HG02763 (cell line): ENCODE results near the gene CCDC78.
A peak's percentile ranks its signal among the peaks of the same experiment; 100 is the strongest.

Experiments
- ATAC-seq: cut with Tn5 transposase; IDR thresholded peaks from one replicate; pipeline ENCODE4 v1.9.1; 2021; ENCODE audit warnings: mild to moderate bottlenecking, moderate library complexity; ENCODE audit not compliant: unreplicated experiment

CCDC78 gene

DNA sequence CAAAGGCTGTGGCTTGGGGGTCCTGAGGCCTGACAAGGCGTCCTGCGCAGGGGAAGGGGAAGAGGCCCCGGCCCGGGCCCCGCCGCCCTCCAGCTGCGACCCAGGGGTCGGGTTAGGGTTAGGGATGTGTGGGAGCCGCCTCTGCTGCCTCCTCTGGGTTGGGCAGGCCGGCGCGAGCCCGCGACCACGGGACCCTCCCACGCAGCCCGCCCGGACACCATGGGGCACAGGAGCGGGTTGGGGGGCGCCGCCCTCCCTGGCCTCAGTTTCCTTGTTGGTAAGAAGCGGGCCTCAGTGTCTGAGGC, 14.2 kb upstream of the CCDC78 start:
- ATAC-seq, result peak; percentile 2

DNA sequence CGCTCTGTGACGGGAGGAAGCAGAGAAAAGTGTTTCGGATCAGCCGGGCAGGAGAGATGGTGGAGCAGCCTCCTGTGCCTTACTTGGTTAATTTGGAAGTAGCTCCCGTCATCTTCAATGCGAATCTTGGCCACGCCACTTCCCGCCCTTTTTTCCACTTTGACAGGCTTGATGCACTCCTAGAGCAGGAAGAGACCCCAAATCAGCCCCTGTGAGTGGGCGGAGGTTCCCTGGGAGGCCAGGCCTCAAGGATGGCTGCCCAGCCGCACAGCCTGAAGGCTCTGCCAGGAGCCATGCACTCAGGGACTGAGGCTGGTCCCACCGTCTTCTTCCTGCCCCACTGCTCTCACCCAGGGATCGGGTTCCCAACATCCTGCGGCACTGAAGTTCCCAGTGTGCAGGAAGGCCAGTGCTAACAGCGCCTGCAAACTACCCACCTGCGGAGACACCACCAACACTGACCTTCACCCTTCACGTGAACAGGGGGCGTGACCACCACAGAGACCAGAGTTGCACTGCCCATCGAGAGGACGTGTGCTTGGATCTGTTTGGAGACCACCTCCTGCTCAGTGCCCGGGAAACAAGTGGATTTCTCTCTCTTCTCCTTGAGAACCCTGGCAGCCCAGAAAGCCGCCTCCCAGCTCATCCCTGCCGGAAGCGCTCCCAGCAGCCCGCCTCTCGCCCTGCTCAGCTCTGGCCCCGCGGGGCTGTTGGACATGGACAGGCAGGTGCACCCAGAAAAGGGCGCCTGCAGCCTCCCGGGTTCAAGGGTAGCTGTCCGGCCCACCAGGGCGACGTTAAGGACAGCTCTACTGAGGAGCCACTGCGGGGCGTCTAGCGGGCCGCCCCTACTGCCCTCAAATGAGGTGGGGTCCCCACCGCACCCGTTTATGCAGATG, 13.6 kb upstream of the CCDC78 start:
- no peak for ATAC-seq

DNA sequence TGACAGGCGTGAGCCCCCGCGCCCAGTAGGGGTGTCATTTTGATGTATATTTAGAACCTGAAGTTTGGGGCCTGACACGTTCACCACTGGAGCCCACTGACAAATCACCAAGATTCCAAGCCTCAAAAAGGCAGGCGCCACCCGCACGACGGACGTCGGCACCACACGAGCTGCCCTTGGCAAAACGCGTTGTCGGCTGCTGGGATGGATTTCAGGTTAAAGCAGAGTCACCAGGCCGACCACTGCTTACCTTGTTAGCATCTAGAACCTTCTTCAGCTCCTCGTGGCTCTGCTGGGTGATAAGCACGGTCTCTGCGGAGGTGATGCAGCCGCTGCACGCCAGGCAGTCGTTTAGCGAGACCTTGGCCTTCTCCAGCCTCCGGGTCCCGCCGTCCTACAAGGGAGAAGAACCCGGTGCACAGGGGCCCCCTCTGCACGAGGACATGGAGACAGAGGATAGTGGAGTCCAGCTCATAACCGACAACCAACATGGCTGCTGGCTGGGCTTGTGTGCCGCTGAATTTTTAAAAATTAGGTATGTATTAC, 10.8 kb upstream of the CCDC78 start:
- ATAC-seq, result no peak

DNA sequence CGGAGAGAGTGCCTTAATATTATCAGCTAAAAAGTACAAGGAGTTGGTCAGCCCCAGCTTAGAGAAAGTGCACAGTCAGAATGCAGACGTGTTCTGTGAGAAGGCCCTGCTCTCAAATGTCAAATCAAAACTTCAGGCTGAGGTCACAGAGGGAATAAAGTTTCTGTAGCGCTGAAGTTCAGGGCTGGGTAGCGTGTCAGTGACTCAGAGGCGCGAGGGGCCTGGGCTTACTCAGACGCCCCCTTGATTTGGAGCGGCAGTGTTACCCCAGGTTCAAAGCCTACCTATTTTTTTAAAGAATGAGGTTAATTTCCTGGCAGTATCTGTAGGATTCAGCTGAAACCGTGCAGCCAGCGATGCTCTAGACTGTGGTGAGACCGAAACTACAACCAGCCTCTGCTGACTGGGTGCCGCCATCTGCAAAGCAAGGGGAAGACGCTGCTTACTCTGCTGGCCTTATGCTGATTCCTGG, 9.8 kb upstream of the CCDC78 start:
- ATAC-seq, result no peak

DNA sequence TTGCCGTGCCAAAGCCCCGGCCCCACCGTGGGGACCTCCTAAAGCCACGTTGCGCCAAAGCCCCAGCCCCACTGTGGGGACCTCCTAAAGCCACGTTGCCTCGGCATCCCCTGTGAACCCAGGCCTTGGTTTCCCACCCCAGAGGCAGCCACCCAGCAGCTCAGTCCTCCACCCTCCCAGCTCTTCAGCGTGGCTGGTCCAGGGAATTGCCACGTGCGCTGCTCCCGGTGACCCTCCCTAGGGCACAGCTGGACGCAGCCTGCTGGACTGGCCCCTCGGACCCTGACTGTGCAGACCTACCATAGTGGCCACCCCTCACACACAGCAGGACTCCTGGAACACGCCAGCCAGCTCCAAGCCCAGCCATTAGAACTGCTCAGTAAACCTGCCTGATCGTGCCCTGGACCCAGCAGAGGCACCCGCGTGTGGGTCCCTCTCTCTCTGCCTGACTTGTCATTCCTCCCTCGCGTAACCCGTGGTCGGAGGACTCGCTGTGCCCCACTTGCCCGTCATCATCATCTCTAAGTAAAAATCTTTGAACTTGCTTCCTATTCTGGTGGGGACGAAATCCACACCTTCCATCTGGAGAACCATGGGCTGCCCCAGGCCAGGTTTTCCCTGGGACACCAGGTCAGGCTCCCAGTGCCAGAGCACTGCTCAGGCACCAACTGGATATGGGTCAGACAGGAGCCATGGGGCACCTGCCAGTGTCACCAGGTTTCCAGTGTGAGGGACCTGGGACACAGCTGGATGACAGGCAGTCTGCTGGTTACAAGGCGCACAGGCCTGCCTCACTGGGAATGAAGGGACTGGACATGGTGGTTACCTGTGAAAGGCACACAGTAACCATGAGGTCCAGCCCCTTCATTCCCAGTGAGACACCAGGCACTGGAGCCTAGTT, 9.0 kb upstream of the CCDC78 start:
- no peak for ATAC-seq

DNA sequence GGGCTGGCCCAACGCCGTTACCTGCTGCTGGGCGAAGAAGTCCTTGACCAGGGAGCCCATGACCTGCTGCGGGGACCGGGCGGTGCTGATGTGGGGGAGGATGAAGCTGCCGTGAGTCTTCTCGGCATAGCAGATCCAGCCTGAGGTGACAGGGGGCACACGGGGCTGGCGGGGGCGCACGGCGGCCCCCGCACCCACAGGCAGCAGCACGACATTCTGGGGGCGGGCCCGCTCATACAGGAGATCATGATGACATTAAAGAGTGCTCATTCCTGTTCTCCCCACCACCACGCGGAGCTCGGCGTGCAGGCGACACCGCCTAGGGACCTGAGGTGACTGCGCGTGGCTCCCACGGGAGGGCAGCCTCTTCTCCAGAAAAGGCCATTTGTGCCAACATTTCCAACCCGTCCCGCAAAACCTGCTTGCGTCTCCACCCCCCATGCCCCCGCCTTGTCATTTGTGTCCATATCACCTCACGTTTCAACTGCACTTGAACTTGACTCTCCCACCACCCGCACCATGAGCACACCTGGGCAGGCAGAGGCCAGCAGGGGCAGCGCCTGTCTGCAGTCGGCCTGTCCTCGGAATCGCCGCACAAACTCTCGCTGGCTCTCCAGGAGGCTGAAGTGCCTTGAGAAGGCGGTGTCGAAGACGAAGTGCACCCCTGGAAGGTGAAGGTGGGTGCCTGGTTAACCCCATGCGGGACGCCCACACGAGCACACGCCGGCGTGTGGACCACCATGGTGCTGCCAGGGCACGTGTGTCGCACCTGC, 8.2 kb upstream of the CCDC78 start:
- no peak for ATAC-seq

DNA sequence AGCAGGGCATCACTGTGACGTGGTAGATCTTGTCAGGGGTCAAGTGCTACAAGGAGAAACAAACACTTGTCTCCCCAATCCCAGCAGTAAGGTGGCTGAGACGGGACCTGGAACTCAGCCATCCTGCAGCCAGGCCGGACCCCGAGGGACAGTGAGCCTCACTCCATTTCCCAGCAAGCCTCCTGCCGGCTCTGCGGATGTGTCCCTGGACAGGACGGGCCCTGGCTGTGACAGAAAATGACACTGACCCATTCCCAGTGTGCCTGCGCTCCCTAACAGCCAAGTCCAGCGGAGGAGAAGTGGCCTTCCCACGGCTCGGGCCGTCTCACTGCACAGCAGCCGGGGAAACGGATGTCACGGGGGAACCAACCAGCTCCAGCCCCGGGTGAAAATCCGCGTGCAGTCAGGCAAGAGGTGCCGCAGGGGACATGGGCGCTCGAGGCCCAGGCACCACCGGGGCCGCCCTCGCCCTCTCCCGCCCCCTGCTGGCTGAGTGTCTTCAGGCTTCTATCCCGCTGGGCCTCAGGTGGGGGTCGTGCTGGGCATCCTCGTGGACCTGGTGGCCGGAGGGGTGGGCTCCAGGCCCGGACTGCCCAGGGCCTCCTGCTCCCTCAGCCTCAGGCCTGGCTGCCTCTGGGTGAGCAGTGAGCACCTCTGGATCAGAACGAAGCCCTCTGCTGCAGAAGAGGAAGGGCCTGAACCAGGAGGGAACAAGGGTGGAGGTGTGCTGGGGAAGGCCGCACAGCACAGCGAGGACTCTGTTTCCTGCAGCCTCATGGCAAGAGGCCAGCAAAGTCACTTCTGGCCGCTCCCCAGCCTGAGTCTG, 7.4 kb upstream of the CCDC78 start:
- ATAC-seq, result no peak

- ATAC-seq, result no peak
Observed at GRCh38 chr16:732936-733335, 6.7 kb upstream of the CCDC78 start.

DNA sequence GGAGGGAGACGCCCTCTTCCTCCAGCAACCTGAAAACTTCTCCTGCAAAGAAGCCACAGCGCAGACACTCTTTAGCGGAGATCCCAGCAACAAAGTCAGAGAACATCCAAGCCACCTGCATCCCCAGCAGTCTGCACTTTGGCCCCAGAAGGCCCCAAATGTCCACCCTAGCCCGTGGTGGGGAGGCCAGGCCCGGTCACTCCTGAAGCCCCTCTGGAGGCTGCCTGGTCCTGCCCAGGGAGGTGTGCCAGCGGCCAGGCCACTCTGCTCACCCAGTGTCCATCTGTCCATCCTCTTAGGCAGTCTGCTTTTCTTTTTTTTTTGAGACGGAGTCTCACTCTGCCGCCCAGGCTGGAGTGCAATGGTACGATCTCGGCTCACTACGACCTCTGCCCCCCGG, 6.1 kb upstream of the CCDC78 start:
- no peak for ATAC-seq

GRCh38 chr16:730666-731509, 4.6 kb upstream of the CCDC78 start:
- ATAC-seq, result no peak

DNA sequence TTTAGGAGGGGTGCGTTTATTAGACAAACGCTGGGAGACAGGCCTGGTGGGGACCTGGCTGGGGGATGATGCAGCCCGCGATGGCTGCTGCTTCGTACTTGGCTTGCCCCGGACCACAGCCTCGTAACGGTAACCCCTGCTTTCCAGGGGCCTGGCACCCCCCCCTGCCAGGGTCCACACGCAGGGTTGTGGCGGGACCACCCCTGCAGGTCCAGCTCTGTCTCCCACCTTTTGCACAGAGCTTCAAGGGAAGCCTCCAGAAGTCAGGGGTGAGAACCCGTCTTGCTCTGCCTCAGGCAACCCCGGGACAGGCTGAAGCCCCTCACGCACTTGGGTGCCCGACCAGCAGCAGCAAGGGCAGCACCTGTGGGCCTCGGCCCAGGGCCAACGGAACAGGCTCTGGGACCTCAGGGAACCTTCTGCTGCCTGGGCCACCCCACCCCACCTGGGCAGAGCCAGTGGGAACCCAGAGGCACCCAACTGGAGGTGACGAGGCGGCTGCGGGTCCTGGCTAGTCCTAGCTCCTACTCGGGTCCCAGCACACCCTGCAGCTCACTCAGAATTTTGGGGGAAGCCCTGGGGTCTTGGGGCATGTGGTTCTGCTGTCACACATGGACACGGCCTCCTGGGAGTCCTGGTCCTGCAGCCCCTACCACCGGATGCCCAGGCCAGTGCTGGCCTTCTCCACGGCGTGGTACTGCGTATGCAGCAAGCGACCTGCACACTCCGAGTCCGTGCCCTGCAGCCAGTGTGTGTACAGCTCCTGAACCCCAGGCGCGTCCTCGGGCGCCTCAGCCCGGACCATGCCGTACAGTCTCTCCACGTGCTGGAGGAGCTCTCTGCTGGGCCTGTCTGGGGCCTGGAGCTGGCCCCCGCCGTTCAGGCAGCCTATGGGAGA, 3.8 kb upstream of the CCDC78 start:
- ATAC-seq, result no peak

DNA sequence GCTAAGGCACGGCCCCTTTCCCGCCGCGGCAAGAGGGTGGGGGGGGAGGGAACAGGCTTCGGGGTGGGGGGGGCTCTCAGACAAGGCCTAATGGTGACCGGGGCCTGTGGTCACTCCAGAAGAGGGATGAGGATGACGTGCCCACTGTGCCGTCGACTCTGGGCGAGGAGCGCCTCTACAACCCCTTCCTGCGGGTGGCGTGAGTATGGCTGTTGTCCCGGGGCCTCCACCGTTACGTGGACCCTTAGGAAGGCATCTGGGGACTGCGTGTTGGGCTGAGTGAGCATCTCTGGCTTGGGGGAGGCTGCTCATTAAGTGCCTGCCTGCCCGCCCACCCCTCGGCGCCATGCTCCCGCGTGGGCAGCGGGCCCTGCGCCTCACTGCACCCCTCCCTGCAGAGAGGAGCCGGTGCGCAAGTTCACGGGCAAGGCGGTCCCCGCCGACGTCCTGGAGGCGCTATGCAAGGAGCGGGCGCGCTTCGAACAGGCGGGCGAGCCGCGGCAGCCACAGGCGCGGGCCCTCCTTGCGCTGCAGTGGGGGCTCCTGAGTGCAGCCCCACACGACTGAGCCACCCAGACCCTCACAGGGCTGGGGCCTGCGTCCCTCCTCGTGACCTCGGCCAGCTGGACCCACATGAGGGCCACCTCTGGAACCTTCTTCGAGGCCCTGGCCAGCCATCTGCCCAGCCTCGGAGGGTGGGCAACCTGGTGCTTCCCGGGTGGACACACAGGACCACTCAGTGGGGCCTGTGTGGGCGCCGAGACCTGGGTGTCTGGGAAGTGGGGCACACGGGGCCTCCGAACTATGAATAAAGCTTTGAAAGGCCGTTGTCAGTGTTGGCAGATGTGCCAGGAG, 2.9 kb upstream of the CCDC78 start:
- no peak for ATAC-seq

- ATAC-seq, result no peak
Observed at GRCh38 chr16:728131-728889, 2.1 kb upstream of the CCDC78 start.

DNA sequence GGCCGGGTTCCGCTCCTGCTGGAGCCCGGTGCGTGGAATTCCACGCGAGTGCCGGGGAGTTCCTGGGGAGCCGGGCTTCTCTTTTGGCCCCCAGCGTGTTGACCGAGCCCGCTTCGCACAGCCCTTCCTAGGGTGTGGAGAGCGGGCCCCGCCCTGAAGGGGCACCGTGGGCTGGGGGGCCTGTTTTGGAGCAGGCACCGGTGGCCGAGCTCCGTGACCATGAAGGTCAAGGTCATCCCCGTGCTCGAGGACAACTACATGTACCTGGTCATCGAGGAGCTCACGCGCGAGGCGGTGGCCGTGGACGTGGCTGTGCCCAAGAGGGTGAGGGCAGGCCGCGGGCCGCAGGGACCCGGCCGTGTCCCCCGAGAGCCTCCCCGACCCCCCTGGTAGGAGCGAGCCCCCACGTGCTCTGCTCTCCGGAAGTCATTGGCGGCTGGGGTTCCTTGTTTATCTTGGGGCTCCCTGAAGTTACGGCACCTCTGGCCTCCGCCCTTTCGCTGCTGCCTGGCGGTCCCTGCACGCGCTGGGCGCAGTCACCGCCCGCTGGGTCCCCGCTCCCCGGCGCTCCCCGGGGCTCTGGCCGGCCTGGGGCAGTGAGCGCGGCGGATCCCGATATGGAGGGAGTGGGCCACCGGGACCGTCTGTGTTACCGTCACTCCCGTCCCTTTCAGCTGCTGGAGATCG, 1.2 kb upstream of the CCDC78 start:
- ATAC-seq, result no peak

DNA sequence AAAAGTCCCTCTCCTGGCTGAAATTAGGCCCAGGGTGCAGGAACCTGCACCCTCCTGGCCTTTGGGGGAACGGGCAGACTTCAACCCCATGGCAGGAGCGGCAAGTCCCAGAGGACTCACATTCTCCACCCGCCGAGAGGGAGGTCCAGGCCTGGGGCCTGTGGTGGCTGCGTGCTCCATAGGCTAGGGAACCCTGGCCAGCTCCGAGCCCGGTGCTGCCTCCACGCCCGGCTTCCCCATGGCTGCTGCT, 130 bp downstream of the CCDC78 start:
- ATAC-seq, result no peak

GRCh38 chr16:725463-726187, 618 bp downstream of the CCDC78 start:
- ATAC-seq, result no peak
